MM.1S (cell line): ENCODE data around the gene ZSCAN20.

Experiments used
- EZH2 ChIP-seq: fragments of 300-600 bp; sonication (generic); optimal IDR thresholded peaks from 2 replicates; pipeline ENCODE3; 2017; ENCODE audit warnings: low read depth, mild to moderate bottlenecking, antibody characterized with exemption, low read length, mixed read lengths
- EZH2phosphoT487 ChIP-seq: fragments of 300-600 bp; sonication (generic); IDR thresholded peaks from 2 replicates; pipeline ENCODE4 v1.6.1; 2018; ENCODE audit warnings: antibody characterized with exemption, low read length
- TF ChIP-seq, protein P1 (sequence below): fragments of 300-600 bp; sonication (generic); IDR thresholded peaks from 2 replicates; pipeline ENCODE4 v1.5.1; 2016; ENCODE audit warnings: antibody characterized with exemption, low read length, mixed read lengths

- TF ChIP-seq, protein P1, sequence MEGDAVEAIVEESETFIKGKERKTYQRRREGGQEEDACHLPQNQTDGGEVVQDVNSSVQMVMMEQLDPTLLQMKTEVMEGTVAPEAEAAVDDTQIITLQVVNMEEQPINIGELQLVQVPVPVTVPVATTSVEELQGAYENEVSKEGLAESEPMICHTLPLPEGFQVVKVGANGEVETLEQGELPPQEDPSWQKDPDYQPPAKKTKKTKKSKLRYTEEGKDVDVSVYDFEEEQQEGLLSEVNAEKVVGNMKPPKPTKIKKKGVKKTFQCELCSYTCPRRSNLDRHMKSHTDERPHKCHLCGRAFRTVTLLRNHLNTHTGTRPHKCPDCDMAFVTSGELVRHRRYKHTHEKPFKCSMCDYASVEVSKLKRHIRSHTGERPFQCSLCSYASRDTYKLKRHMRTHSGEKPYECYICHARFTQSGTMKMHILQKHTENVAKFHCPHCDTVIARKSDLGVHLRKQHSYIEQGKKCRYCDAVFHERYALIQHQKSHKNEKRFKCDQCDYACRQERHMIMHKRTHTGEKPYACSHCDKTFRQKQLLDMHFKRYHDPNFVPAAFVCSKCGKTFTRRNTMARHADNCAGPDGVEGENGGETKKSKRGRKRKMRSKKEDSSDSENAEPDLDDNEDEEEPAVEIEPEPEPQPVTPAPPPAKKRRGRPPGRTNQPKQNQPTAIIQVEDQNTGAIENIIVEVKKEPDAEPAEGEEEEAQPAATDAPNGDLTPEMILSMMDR, result no peak
- no peak for TF ChIP-seq EZH2
- TF ChIP-seq EZH2phosphoT487, result no peak
Measured at GRCh38 chr1:33502726-33503125, 30.3 kb downstream of the ZSCAN20 start.
